ENCODE results near the gene PTPRD. TPM values are rescaled to one million over a fixed set of nuclear protein-coding genes. Genes with fewer than 3 reads are reported as not detected.

Gene PTPRD
- total and polyA plus RNA-seq, 2 experiments from 2014 or later: 11.5 to 58.0 TPM

DNA sequence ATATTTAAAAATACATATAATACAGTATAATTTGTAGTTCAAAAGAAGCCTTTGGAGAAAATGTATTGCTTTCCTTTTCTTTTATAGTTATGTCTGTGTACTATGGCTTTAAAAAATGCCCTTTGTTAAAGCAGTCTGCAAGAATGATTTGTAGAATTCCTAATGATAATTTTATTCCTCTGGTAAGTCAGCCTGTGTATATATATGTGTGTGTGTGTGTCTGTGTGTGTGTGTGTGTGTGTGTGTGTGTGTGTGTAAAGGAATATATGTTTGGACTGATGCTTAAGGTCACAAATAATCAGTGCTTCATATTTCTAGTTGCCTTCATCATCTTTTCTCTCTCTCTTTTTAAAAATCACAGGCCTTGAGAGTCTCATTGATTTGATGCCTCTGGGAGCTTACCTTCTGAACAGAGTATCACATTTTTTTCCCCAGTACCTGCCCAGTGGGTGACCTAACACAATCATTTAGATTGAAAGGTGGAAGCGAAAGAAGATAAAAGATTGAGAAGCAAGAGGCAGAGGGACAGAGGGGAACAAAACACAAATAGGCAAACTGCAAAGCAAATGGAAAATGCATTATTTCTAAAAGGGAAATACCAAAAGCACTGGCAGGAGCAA, 2104.0 kb downstream of the PTPRD start:
- DNase-seq (ENCODE audit: low spot score) (no peak), ATAC-seq (no peak)
- Histone ChIP-seq H3F3A (replicated peaks; ENCODE audit: low read depth) (no peaks in the 10 kb centered on the region), H2AFZ (no peak overlapping the region), H3K9me2 (ENCODE audit: insufficient read depth) (no peaks in the 10 kb centered on the region), H3K4me3 (no peak overlapping the region), H3K4me1 (ENCODE audit: insufficient read depth) (peaks cover 3% of the 10 kb centered on the region), H3K79me2 (replicated peaks; ENCODE audit: insufficient read depth) (no peaks in the 10 kb centered on the region), H4K20me1 (replicated peaks; ENCODE audit: insufficient read depth) (no peaks in the 10 kb centered on the region), H3K36me3 (ENCODE audit: insufficient read depth) (no peaks in the 10 kb centered on the region), H3K27me3 (ENCODE audit: insufficient read depth) (no peaks in the 10 kb centered on the region), H3K4me2 (no peak overlapping the region), H3K27ac (ENCODE audit: low read depth) (no peak overlapping the region)
- H3K27me3 Mint-ChIP-seq (ENCODE audit: insufficient read depth, low read depth, poor library complexity): no peaks in the 10 kb centered on the region
- peak overlapping the region; percentile 36 for H3K27ac Mint-ChIP-seq
- no peak overlapping the region for H3K4me3 Mint-ChIP-seq
- H3K36me3 Mint-ChIP-seq (ENCODE audit: low read depth): no peaks in the 10 kb centered on the region
- no peaks in the 10 kb centered on the region for H3K9me3 Mint-ChIP-seq
- TF ChIP-seq, protein P1, sequence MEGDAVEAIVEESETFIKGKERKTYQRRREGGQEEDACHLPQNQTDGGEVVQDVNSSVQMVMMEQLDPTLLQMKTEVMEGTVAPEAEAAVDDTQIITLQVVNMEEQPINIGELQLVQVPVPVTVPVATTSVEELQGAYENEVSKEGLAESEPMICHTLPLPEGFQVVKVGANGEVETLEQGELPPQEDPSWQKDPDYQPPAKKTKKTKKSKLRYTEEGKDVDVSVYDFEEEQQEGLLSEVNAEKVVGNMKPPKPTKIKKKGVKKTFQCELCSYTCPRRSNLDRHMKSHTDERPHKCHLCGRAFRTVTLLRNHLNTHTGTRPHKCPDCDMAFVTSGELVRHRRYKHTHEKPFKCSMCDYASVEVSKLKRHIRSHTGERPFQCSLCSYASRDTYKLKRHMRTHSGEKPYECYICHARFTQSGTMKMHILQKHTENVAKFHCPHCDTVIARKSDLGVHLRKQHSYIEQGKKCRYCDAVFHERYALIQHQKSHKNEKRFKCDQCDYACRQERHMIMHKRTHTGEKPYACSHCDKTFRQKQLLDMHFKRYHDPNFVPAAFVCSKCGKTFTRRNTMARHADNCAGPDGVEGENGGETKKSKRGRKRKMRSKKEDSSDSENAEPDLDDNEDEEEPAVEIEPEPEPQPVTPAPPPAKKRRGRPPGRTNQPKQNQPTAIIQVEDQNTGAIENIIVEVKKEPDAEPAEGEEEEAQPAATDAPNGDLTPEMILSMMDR (conservative IDR thresholded peaks at IDR 0.05; ENCODE audit: low read depth in 2 of 2): no peak
- TF ChIP-seq, protein P2, sequence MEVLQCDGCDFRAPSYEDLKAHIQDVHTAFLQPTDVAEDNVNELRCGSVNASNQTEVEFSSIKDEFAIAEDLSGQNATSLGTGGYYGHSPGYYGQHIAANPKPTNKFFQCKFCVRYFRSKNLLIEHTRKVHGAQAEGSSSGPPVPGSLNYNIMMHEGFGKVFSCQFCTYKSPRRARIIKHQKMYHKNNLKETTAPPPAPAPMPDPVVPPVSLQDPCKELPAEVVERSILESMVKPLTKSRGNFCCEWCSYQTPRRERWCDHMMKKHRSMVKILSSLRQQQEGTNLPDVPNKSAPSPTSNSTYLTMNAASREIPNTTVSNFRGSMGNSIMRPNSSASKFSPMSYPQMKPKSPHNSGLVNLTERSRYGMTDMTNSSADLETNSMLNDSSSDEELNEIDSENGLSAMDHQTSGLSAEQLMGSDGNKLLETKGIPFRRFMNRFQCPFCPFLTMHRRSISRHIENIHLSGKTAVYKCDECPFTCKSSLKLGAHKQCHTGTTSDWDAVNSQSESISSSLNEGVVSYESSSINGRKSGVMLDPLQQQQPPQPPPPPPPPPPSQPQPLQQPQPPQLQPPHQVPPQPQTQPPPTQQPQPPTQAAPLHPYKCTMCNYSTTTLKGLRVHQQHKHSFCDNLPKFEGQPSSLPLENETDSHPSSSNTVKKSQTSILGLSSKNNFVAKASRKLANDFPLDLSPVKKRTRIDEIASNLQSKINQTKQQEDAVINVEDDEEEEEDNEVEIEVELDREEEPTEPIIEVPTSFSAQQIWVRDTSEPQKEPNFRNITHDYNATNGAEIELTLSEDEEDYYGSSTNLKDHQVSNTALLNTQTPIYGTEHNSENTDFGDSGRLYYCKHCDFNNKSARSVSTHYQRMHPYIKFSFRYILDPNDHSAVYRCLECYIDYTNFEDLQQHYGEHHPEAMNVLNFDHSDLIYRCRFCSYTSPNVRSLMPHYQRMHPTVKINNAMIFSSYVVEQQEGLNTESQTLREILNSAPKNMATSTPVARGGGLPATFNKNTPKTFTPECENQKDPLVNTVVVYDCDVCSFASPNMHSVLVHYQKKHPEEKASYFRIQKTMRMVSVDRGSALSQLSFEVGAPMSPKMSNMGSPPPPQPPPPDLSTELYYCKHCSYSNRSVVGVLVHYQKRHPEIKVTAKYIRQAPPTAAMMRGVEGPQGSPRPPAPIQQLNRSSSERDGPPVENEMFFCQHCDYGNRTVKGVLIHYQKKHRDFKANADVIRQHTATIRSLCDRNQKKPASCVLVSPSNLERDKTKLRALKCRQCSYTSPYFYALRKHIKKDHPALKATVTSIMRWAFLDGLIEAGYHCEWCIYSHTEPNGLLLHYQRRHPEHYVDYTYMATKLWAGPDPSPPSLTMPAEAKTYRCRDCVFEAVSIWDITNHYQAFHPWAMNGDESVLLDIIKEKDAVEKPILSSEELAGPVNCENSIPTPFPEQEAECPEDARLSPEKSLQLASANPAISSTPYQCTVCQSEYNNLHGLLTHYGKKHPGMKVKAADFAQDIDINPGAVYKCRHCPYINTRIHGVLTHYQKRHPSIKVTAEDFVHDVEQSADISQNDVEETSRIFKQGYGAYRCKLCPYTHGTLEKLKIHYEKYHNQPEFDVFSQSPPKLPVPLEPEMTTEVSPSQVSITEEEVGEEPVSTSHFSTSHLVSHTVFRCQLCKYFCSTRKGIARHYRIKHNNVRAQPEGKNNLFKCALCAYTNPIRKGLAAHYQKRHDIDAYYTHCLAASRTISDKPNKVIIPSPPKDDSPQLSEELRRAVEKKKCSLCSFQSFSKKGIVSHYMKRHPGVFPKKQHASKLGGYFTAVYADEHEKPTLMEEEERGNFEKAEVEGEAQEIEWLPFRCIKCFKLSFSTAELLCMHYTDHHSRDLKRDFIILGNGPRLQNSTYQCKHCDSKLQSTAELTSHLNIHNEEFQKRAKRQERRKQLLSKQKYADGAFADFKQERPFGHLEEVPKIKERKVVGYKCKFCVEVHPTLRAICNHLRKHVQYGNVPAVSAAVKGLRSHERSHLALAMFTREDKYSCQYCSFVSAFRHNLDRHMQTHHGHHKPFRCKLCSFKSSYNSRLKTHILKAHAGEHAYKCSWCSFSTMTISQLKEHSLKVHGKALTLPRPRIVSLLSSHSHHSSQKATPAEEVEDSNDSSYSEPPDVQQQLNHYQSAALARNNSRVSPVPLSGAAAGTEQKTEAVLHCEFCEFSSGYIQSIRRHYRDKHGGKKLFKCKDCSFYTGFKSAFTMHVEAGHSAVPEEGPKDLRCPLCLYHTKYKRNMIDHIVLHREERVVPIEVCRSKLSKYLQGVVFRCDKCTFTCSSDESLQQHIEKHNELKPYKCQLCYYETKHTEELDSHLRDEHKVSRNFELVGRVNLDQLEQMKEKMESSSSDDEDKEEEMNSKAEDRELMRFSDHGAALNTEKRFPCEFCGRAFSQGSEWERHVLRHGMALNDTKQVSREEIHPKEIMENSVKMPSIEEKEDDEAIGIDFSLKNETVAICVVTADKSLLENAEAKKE (CRISPR knock-in tag; IDR thresholded peaks at IDR 0.05): no peak
- TF ChIP-seq ZNF114 (CRISPR knock-in tag; IDR thresholded peaks at IDR 0.05): no peak
- TF ChIP-seq STAT1 (IDR thresholded peaks at IDR 0.05; ENCODE audit: unreplicated experiment): no peak
- no peak for TF ChIP-seq POLR2AphosphoS5 (IDR thresholded peaks at IDR 0.05; ENCODE audit: low read depth)
- no peak for TF ChIP-seq JUNB (IDR thresholded peaks at IDR 0.05; ENCODE audit: unreplicated experiment)
- TF ChIP-seq EZH2phosphoT487 (IDR thresholded peaks at IDR 0.05; ENCODE audit: unreplicated experiment): no peak
- no peak for TF ChIP-seq NANOG (IDR thresholded peaks at IDR 0.05; ENCODE audit: borderline replicate concordance)
- TF ChIP-seq, protein P3, sequence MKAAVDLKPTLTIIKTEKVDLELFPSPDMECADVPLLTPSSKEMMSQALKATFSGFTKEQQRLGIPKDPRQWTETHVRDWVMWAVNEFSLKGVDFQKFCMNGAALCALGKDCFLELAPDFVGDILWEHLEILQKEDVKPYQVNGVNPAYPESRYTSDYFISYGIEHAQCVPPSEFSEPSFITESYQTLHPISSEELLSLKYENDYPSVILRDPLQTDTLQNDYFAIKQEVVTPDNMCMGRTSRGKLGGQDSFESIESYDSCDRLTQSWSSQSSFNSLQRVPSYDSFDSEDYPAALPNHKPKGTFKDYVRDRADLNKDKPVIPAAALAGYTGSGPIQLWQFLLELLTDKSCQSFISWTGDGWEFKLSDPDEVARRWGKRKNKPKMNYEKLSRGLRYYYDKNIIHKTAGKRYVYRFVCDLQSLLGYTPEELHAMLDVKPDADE (IDR thresholded peaks at IDR 0.05): no peak
- no peak for TF ChIP-seq EZH2 (IDR thresholded peaks at IDR 0.05; ENCODE audit: low read depth, unreplicated experiment)
- no peak for TF ChIP-seq CREB1 (CRISPR knock-in tag; IDR thresholded peaks at IDR 0.05; ENCODE audit: low read depth)
- TF ChIP-seq ZNF331 (CRISPR knock-in tag; IDR thresholded peaks at IDR 0.05; ENCODE audit: low read depth): no peak
- TF ChIP-seq, protein P4, sequence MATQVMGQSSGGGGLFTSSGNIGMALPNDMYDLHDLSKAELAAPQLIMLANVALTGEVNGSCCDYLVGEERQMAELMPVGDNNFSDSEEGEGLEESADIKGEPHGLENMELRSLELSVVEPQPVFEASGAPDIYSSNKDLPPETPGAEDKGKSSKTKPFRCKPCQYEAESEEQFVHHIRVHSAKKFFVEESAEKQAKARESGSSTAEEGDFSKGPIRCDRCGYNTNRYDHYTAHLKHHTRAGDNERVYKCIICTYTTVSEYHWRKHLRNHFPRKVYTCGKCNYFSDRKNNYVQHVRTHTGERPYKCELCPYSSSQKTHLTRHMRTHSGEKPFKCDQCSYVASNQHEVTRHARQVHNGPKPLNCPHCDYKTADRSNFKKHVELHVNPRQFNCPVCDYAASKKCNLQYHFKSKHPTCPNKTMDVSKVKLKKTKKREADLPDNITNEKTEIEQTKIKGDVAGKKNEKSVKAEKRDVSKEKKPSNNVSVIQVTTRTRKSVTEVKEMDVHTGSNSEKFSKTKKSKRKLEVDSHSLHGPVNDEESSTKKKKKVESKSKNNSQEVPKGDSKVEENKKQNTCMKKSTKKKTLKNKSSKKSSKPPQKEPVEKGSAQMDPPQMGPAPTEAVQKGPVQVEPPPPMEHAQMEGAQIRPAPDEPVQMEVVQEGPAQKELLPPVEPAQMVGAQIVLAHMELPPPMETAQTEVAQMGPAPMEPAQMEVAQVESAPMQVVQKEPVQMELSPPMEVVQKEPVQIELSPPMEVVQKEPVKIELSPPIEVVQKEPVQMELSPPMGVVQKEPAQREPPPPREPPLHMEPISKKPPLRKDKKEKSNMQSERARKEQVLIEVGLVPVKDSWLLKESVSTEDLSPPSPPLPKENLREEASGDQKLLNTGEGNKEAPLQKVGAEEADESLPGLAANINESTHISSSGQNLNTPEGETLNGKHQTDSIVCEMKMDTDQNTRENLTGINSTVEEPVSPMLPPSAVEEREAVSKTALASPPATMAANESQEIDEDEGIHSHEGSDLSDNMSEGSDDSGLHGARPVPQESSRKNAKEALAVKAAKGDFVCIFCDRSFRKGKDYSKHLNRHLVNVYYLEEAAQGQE (IDR thresholded peaks at IDR 0.05; ENCODE audit: unreplicated experiment): no peak
- peaks cover 10% of the 10 kb centered on the region for H3K4me1 Mint-ChIP-seq
